Smooth muscle cell (in vitro differentiated cells): Measurements from ENCODE around the gene AFF3. TPM values are rescaled to one million over a fixed set of nuclear protein-coding genes. Genes with fewer than 3 reads are reported as not detected.
"Not testable (repeated sequence)": the region's sequence is repeated elsewhere in the genome, so short reads cannot be mapped to it uniquely, and the experiment has no call there.

Experiments
- DNase-seq: peaks from one replicate; lab custom pipeline; 2025; ENCODE audit not compliant: unreplicated experiment; lab: John Stamatoyannopoulos, UW
- H2AFZ ChIP-seq: fragments of 200-600 bp; sonication (generic); 2 replicates; pipeline ENCODE4 v1.6.0; 2016; ENCODE audit warnings: antibody characterized with exemption, low read depth, mild to moderate bottlenecking
- H3F3A ChIP-seq: fragments of 200-600 bp; sonication (generic); 2 replicates; pipeline ENCODE4 v1.6.0; 2017; ENCODE audit warnings: antibody characterized with exemption, low read depth
- H3K27ac ChIP-seq: fragments of 200-600 bp; sonication (generic); 2 replicates; pipeline ENCODE4 v1.5.1; 2016; ENCODE audit warnings: low read depth, mild to moderate bottlenecking
- H3K27me3 ChIP-seq: fragments of 200-600 bp; sonication (generic); 2 replicates; pipeline ENCODE4 v1.6.1; 2016; ENCODE audit warnings: low read depth, mild to moderate bottlenecking
- H3K36me3 ChIP-seq: fragments of 200-600 bp; sonication (generic); 2 replicates; pipeline ENCODE4 v1.5.1; 2016; ENCODE audit warnings: low read depth
- H3K4me1 ChIP-seq: fragments of 200-600 bp; sonication (generic); 2 replicates; pipeline ENCODE4 v1.5.1; 2016; ENCODE audit warnings: low read depth
- H3K4me2 ChIP-seq: fragments of 200-600 bp; sonication (generic); 2 replicates; pipeline ENCODE4 v1.6.0; 2016; ENCODE audit warnings: mild to moderate bottlenecking
- H3K4me3 ChIP-seq: fragments of 200-600 bp; sonication (generic); 2 replicates; pipeline ENCODE4 v1.5.1; 2016; ENCODE audit warnings: mild to moderate bottlenecking
- H3K79me2 ChIP-seq: fragments of 200-600 bp; sonication (generic); 2 replicates; pipeline ENCODE4 v1.6.0; 2016; ENCODE audit warnings: low read depth, mild to moderate bottlenecking
- H3K9ac ChIP-seq: fragments of 200-600 bp; sonication (generic); 2 replicates; pipeline ENCODE4 v1.6.0; 2016; ENCODE audit warnings: low read depth
- H3K9me3 ChIP-seq: fragments of 200-600 bp; sonication (generic); replicated peaks from 2 replicates; pipeline ENCODE4 v1.5.1; 2016; ENCODE audit warnings: low read depth
- H4K20me1 ChIP-seq: fragments of 200-600 bp; sonication (generic); 2 replicates; pipeline ENCODE4 v1.6.0; 2016; ENCODE audit warnings: low read depth
- WGBS: methylation state at CpG from one replicate; pipeline ENCODE4 v1.1.7; 2016; ENCODE audit warnings: low lambda C conversion rate; 5-methylcytosine and 5-hydroxymethylcytosine counted together
- polyA plus RNA-seq: library from polyadenylated mRNA; unstranded; fragments of >200 nt; fragmentation: Nextera tagmentation; extraction: Ambion mirVana; gene quantifications from 2 replicates; pipeline ENCODE4 v1.2.1, GENCODE V29; 2016
- total RNA-seq: library from RNA; depleted of rRNA; stranded (reverse); fragments of >200 nt; gene quantifications from 2 replicates; pipeline ENCODE4 v1.2.3, GENCODE V29; 2014
- TF ChIP-seq, protein P1 (sequence below): fragments of 200-600 bp; sonication (generic); IDR thresholded peaks from 2 replicates; pipeline ENCODE4 v1.5.1; 2017; ENCODE audit warnings: borderline replicate concordance, mild to moderate bottlenecking, antibody characterized with exemption; ENCODE audit not compliant: insufficient read depth, poor library complexity, severe bottlenecking

The AFF3 gene
- total and polyA plus RNA-seq, 2 experiments from 2014 or later: 0.27 to 0.39 TPM

DNA sequence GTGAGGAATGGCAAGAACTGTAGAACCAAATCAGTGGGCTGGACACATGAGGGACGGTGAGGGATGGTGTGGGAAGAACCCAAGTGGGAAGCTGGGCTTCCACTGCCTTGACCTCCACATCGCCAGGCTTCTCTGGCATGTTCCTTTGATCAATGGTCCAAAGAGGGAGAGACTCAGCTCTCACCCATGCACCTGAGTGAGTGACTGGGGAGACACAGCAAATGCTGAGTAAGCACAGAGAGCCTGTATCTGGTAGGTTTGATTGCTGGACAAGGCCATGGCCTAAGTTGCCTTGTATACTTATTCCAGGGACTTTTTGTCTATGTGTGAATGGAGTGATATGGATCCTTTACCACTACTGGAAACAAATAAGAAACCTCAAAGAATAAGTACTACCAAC is 188.6 kb downstream of the AFF3 start:
- Histone ChIP-seq H3K36me3 (no peaks in the 10 kb centered on the region), H3K9me3 (no peaks in the 10 kb centered on the region), H3K4me2 (no peak overlapping the region), H3K79me2 (no peaks in the 10 kb centered on the region), H3K27me3 (peaks cover 32% of the 10 kb centered on the region), H3K9ac (no peak overlapping the region), H3K27ac (no peak overlapping the region), H3K4me3 (no peak overlapping the region), H4K20me1 (no peaks in the 10 kb centered on the region), H3K4me1 (no peaks in the 10 kb centered on the region), H2AFZ (no peak overlapping the region), H3F3A (no peaks in the 10 kb centered on the region)
- DNase-seq: no peak
- 96% methylated on average over 2 of the region's 2 CpGs for WGBS
- TF ChIP-seq, protein P1, sequence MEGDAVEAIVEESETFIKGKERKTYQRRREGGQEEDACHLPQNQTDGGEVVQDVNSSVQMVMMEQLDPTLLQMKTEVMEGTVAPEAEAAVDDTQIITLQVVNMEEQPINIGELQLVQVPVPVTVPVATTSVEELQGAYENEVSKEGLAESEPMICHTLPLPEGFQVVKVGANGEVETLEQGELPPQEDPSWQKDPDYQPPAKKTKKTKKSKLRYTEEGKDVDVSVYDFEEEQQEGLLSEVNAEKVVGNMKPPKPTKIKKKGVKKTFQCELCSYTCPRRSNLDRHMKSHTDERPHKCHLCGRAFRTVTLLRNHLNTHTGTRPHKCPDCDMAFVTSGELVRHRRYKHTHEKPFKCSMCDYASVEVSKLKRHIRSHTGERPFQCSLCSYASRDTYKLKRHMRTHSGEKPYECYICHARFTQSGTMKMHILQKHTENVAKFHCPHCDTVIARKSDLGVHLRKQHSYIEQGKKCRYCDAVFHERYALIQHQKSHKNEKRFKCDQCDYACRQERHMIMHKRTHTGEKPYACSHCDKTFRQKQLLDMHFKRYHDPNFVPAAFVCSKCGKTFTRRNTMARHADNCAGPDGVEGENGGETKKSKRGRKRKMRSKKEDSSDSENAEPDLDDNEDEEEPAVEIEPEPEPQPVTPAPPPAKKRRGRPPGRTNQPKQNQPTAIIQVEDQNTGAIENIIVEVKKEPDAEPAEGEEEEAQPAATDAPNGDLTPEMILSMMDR: no peak

GRCh38 chr2:99949963-99950362 is 192.4 kb downstream of the AFF3 start:
- 92% methylated on average over 1 of the region's 1 CpG for WGBS
- H4K20me1 ChIP-seq: no peaks in the 10 kb centered on the region
- TF ChIP-seq, protein P1: no peak

DNA sequence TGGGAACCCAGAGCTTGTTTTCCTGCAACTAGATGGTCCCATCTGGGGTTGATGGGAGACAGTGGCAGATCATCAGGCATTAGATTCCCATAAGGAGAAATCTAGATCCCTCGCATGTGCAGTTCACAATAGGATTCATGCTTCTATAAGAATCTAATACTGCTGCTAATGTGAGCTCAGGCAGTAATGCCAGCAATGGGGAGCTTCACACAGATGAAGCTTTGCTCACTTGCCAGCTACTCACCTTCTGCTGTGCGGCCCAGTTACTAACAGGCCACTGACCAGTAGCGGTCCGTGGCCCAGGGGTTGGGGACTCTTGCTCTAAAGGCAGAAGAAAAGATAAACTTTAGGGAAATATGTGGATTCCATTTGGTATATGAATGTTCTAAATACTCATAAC is 192.9 kb downstream of the AFF3 start:
- H3K36me3 ChIP-seq: no peaks in the 10 kb centered on the region
- H3K9me3 ChIP-seq: no peaks in the 10 kb centered on the region
- no peak overlapping the region for H3K27ac ChIP-seq
- H3F3A ChIP-seq: no peaks in the 10 kb centered on the region
- no peaks in the 10 kb centered on the region for H3K79me2 ChIP-seq
- no peak overlapping the region for H3K4me3 ChIP-seq
- no peak for DNase-seq
- no peaks in the 10 kb centered on the region for H3K4me1 ChIP-seq
- no peaks in the 10 kb centered on the region for H4K20me1 ChIP-seq
- TF ChIP-seq, protein P1: no peak
- no peak overlapping the region for H3K4me2 ChIP-seq
- peaks cover 63% of the 10 kb centered on the region for H3K27me3 ChIP-seq
- 96% methylated on average over 4 of the region's 4 CpGs for WGBS
- no peak overlapping the region for H2AFZ ChIP-seq
- H3K9ac ChIP-seq: no peak overlapping the region

More at GRCh38 chr2:99949963-99950362, 192.4 kb downstream of the AFF3 start:
- H3K27me3 ChIP-seq: peaks cover 59% of the 10 kb centered on the region
- no peaks in the 10 kb centered on the region for H3K9me3 ChIP-seq
- DNase-seq: no peak
- no peak overlapping the region for H3K27ac ChIP-seq
- H3K36me3 ChIP-seq: no peaks in the 10 kb centered on the region
- H3K4me3 ChIP-seq: no peak overlapping the region
- H3K4me2 ChIP-seq: no peak overlapping the region
- H2AFZ ChIP-seq: no peak overlapping the region
- no peak overlapping the region for H3K9ac ChIP-seq
- H3K4me1 ChIP-seq: no peaks in the 10 kb centered on the region
- no peaks in the 10 kb centered on the region for H3F3A ChIP-seq
- no peaks in the 10 kb centered on the region for H3K79me2 ChIP-seq

DNA sequence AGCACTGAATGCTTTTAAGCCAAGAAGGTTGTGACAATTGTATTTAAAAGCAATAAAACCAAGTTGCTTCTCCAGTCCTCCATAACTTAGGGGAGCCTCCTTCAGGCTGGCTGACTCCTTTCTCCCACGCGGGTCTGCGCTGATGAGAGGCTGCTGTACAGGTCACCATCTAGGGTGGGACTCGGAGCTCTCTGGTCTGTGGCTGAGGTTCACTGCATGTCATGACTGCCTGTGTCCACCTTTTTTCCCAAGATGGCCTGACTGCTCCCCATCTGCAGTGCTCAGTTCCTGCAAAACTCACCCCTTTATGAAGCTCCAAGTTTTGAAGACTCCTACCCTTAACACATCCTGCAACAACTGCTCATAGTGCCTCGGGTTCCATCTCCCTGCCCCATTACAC is 194.4 kb downstream of the AFF3 start:
- Histone ChIP-seq H3K27ac (no peak overlapping the region), H4K20me1 (no peaks in the 10 kb centered on the region), H3K4me1 (no peaks in the 10 kb centered on the region), H3K4me2 (no peak overlapping the region), H3K36me3 (no peaks in the 10 kb centered on the region), H3K27me3 (peaks cover 78% of the 10 kb centered on the region), H2AFZ (no peak overlapping the region), H3K4me3 (no peak overlapping the region), H3F3A (no peaks in the 10 kb centered on the region), H3K9ac (no peak overlapping the region), H3K79me2 (no peaks in the 10 kb centered on the region), H3K9me3 (no peaks in the 10 kb centered on the region)
- TF ChIP-seq, protein P1: no peak
- DNase-seq: no peak
- 93% methylated on average over 5 of the region's 5 CpGs for WGBS

GRCh38 chr2:99947366-99947765 is 195.0 kb downstream of the AFF3 start:
- not testable (repeated sequence) for DNase-seq, H3K36me3 ChIP-seq, H2AFZ ChIP-seq, H4K20me1 ChIP-seq, H3K4me3 ChIP-seq, H3K9ac ChIP-seq, H3F3A ChIP-seq, H3K4me2 ChIP-seq, H3K27ac ChIP-seq, H3K4me1 ChIP-seq, H3K79me2 ChIP-seq, H3K9me3 ChIP-seq
- peaks cover 82% of the 10 kb centered on the region for H3K27me3 ChIP-seq
- 92% methylated on average over 4 of the region's 4 CpGs for WGBS
